ENCODE data around the gene VTI1A.

VTI1A gene

DNA sequence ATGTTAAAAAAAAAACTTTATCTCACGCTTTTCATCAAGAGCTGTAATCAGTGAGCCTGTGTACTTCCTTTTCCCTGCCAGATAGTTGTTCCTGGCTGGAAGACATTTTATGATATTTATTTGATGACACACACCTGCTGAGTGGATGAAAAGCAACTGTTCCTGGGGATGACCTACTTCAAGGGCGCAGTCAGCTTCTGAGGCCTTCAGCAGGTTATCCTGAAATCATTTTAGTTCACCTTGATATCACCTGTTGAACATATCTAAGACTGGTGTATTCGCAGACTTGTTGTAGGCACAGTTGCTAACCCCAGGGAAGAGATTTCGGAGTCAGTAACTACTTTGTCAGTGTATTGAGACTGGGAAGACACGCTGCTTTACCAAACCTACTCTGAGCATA is 268.6 kb downstream of the VTI1A start:
- no peak overlapping the region for H3K4me3 ChIP-seq (ENCODE audit: low read length)
- H3K9me2 ChIP-seq (replicated peaks; ENCODE audit: insufficient read depth, low read length) = no peaks in the 10 kb centered on the region
- no peak overlapping the region for H3K4me2 ChIP-seq (ENCODE audit: low read depth, low read length)
- no peaks in the 10 kb centered on the region for H3K79me2 ChIP-seq (ENCODE audit: low read length)
- no peaks in the 10 kb centered on the region for H3K27me3 ChIP-seq (replicated peaks; ENCODE audit: insufficient read depth, low read length)
- H3F3A ChIP-seq (ENCODE audit: insufficient read depth, low read length) = no peaks in the 10 kb centered on the region
- no peaks in the 10 kb centered on the region for H4K20me1 ChIP-seq (ENCODE audit: insufficient read depth, low read length)
- no peak overlapping the region for H3K27ac ChIP-seq (ENCODE audit: low read length)
- no peak for DNase-seq
- TF ChIP-seq, protein P1, sequence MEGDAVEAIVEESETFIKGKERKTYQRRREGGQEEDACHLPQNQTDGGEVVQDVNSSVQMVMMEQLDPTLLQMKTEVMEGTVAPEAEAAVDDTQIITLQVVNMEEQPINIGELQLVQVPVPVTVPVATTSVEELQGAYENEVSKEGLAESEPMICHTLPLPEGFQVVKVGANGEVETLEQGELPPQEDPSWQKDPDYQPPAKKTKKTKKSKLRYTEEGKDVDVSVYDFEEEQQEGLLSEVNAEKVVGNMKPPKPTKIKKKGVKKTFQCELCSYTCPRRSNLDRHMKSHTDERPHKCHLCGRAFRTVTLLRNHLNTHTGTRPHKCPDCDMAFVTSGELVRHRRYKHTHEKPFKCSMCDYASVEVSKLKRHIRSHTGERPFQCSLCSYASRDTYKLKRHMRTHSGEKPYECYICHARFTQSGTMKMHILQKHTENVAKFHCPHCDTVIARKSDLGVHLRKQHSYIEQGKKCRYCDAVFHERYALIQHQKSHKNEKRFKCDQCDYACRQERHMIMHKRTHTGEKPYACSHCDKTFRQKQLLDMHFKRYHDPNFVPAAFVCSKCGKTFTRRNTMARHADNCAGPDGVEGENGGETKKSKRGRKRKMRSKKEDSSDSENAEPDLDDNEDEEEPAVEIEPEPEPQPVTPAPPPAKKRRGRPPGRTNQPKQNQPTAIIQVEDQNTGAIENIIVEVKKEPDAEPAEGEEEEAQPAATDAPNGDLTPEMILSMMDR (IDR thresholded peaks at IDR 0.05; ENCODE audit: low read length) = no peak
- TF ChIP-seq EZH2phosphoT487 (IDR thresholded peaks at IDR 0.05; ENCODE audit: low read length) (no peak), EZH2 (optimal IDR thresholded peaks at IDR 0.05; ENCODE audit: low read depth, low read length) (no peak)
- H2AFZ ChIP-seq (ENCODE audit: low read length) = no peak overlapping the region
- no peaks in the 10 kb centered on the region for H3K4me1 ChIP-seq (ENCODE audit: low read length)
- no peaks in the 10 kb centered on the region for H3K36me3 ChIP-seq (replicated peaks; ENCODE audit: insufficient read depth, low read length)
- no peaks in the 10 kb centered on the region for H3K9me3 ChIP-seq (replicated peaks; ENCODE audit: insufficient read depth, low read length)
- H3K9ac ChIP-seq (ENCODE audit: low read length) = no peak overlapping the region

DNA sequence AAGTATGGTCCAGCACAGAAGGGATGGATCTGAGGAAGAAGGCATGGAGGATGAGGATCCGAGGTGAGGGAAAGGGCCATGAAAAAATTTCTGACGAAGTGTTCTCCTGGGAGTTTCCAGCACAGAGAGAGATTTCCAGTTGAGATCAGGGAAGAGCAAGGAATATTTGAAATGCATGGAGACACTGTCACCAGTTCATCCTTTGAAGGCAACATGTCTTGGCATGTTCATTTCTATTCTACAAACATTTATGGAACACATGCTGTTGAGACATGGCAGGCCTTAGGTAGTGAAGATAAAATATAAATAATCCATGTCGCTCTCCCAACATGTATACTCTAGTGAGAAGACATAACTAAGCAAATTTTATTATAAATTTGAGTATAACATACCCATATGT is 269.1 kb downstream of the VTI1A start:
- Histone ChIP-seq H3K27ac (ENCODE audit: low read length) (no peak overlapping the region), H4K20me1 (ENCODE audit: insufficient read depth, low read length) (no peaks in the 10 kb centered on the region), H2AFZ (ENCODE audit: low read length) (no peak overlapping the region), H3K4me2 (ENCODE audit: low read depth, low read length) (no peak overlapping the region), H3K9ac (ENCODE audit: low read length) (no peak overlapping the region), H3K36me3 (replicated peaks; ENCODE audit: insufficient read depth, low read length) (no peaks in the 10 kb centered on the region), H3F3A (ENCODE audit: insufficient read depth, low read length) (no peaks in the 10 kb centered on the region), H3K9me3 (replicated peaks; ENCODE audit: insufficient read depth, low read length) (no peaks in the 10 kb centered on the region), H3K9me2 (replicated peaks; ENCODE audit: insufficient read depth, low read length) (no peaks in the 10 kb centered on the region), H3K27me3 (replicated peaks; ENCODE audit: insufficient read depth, low read length) (no peaks in the 10 kb centered on the region), H3K79me2 (ENCODE audit: low read length) (no peaks in the 10 kb centered on the region), H3K4me3 (ENCODE audit: low read length) (no peak overlapping the region), H3K4me1 (ENCODE audit: low read length) (no peaks in the 10 kb centered on the region)
- DNase-seq = no peak
- TF ChIP-seq EZH2 (optimal IDR thresholded peaks at IDR 0.05; ENCODE audit: low read depth, low read length) (no peak), EZH2phosphoT487 (IDR thresholded peaks at IDR 0.05; ENCODE audit: low read length) (no peak)
- TF ChIP-seq, protein P1 (IDR thresholded peaks at IDR 0.05; ENCODE audit: low read length) = no peak

DNA sequence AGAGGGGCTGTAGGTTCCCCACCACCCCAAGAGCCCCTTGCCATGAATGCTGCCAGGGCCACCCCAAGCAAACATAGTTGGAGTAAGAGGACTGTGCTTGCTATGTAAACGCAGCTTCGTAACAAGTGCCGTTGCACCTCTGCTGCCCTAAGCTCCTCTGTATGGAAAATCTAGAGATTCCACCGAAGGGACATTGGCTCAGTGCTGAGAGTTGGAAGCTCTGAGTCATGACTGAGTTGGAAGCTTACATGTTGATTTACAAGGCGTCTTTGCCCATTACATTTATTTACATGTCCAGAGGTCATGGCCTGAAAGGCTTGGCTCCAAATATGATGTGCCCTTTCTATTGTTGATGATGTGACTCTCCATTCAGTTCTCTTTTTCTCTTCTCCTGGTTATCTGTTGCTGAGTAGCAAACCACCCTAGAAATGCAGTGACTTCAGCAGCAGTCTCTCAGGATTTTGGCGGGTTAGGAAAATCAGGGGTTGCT is 270.0 kb downstream of the VTI1A start:
- no peaks in the 10 kb centered on the region for H3K4me1 ChIP-seq (ENCODE audit: low read length)
- no peak overlapping the region for H3K9ac ChIP-seq (ENCODE audit: low read length)
- no peaks in the 10 kb centered on the region for H3K79me2 ChIP-seq (ENCODE audit: low read length)
- no peaks in the 10 kb centered on the region for H3K36me3 ChIP-seq (replicated peaks; ENCODE audit: insufficient read depth, low read length)
- H3K27me3 ChIP-seq (replicated peaks; ENCODE audit: insufficient read depth, low read length) = no peaks in the 10 kb centered on the region
- H4K20me1 ChIP-seq (ENCODE audit: insufficient read depth, low read length) = no peaks in the 10 kb centered on the region
- H2AFZ ChIP-seq (ENCODE audit: low read length) = no peak overlapping the region
- H3K4me2 ChIP-seq (ENCODE audit: low read depth, low read length) = no peak overlapping the region
- no peak for DNase-seq
- no peaks in the 10 kb centered on the region for H3K9me3 ChIP-seq (replicated peaks; ENCODE audit: insufficient read depth, low read length)
- H3K4me3 ChIP-seq (ENCODE audit: low read length) = no peak overlapping the region
- H3F3A ChIP-seq (ENCODE audit: insufficient read depth, low read length) = no peaks in the 10 kb centered on the region
- TF ChIP-seq, protein P1 (IDR thresholded peaks at IDR 0.05; ENCODE audit: low read length) = no peak
- TF ChIP-seq EZH2 (optimal IDR thresholded peaks at IDR 0.05; ENCODE audit: low read depth, low read length) (no peak), EZH2phosphoT487 (IDR thresholded peaks at IDR 0.05; ENCODE audit: low read length) (no peak)
- H3K27ac ChIP-seq (ENCODE audit: low read length) = no peak overlapping the region
- no peaks in the 10 kb centered on the region for H3K9me2 ChIP-seq (replicated peaks; ENCODE audit: insufficient read depth, low read length)
